GM12874 (cell line): ENCODE data around the gene MAPK7.

ENCODE experiments used
- TF ChIP-seq, protein P1 (sequence below): IDR thresholded peaks from 2 replicates; pipeline ENCODE4 v1.5.1; 2011; ENCODE audit warnings: low read depth, mild to moderate bottlenecking, control low read depth, low read length, moderate library complexity; ENCODE audit not compliant: insufficient read depth

MAPK7 gene

DNA sequence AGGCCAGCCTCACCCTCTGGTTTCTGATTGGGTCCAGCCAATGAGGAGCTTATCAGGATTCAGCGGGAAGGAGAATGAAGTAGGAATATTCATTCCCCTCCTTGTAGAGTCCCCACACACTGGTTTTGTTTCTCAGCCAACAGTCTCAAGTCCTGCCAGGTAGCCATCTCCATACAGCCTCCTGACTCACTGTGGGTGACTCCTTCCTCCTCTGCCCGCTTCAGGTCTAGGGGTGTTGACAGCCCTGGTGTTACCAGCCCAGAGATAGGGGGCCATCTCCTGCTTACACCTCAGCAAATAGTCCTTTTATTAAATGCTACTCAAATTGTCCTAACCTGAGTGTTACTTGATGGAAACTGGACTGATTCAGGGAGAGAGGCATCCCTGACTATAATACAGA, 12.7 kb downstream of the MAPK7 start:
- TF ChIP-seq, protein P1, sequence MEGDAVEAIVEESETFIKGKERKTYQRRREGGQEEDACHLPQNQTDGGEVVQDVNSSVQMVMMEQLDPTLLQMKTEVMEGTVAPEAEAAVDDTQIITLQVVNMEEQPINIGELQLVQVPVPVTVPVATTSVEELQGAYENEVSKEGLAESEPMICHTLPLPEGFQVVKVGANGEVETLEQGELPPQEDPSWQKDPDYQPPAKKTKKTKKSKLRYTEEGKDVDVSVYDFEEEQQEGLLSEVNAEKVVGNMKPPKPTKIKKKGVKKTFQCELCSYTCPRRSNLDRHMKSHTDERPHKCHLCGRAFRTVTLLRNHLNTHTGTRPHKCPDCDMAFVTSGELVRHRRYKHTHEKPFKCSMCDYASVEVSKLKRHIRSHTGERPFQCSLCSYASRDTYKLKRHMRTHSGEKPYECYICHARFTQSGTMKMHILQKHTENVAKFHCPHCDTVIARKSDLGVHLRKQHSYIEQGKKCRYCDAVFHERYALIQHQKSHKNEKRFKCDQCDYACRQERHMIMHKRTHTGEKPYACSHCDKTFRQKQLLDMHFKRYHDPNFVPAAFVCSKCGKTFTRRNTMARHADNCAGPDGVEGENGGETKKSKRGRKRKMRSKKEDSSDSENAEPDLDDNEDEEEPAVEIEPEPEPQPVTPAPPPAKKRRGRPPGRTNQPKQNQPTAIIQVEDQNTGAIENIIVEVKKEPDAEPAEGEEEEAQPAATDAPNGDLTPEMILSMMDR = no peak

GRCh38 chr17:19391432-19391831, 13.1 kb downstream of the MAPK7 start:
- TF ChIP-seq, protein P1 = no peak

- TF ChIP-seq, protein P1 = no peak
Measured at GRCh38 chr17:19392303-19392702, 14.0 kb downstream of the MAPK7 start.

- TF ChIP-seq, protein P1 = peak; percentile 33; the same call in 1 of the 2 replicates
Measured at GRCh38 chr17:19397556-19398041, 19.3 kb downstream of the MAPK7 start.

- TF ChIP-seq, protein P1 = no peak
Measured at GRCh38 chr17:19398301-19399181, 20.2 kb downstream of the MAPK7 start.

- TF ChIP-seq, protein P1 = no peak
Measured at GRCh38 chr17:19399750-19400450, 21.6 kb downstream of the MAPK7 start.

DNA sequence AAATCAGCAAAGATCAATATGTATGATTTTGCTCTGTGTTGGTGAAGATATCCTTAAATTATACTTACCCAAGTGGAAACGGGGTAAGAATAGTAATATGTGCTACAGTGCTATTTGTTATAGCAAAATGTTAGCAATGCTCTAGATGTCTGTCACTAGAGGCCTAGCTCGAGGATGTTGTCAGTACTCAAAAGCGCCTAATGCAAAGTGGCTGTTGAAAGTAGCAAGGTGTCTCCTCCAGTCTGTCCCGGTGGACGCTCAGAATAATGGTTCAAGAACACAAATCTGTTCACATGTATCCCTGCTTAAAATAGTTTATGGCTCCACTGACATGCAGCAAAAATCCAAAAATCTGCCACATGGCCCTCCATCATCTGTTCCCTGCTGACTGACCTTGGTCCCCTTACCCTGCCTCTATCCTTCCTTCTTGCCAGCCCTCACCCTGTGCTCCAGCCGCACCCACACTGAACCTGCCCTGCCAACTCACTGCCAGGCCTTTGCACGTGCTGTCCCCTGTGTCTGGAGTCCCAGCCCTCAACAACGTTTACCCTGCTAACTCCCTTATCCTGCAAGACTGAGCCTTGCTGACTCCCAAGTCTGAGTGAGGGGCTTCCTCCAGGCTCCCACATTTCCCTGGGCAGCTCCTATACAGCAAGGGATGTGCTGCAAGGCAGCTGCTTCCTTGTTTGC, 23.2 kb downstream of the MAPK7 start:
- TF ChIP-seq, protein P1 = no peak
